ENCODE results near the gene ENOX1. TPM values are rescaled to one million over a fixed set of nuclear protein-coding genes. Genes with fewer than 3 reads are reported as not detected.
A peak's percentile ranks its signal among the peaks of the same experiment; 100 is the strongest.

ENOX1 gene
- polyA plus RNA-seq, 1 donor (not counting 4 experiments of a cell fraction or from before 2014, with no cell fraction given), result 1.1 TPM

DNA sequence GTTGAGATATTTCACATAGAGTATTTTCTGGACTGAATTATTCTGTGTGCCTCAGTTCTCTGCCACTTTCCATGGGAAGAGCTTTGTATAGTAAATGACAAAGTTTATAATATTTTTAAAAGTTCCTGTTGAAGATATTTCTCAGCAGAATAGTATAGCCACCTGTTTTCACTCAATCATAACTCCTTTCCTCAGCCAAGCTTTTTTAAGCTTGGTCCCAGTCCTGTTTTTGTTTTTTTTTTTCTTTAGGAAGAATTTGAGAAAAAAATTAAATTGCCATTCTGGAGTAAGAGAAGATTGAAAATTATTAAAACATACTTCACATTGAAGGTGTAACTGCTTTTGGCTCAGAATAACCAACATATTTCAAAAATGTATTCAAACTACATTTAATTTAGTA is 55.5 kb downstream of the ENOX1 start:
- H3K4me2 ChIP-seq (ENCODE audit: control insufficient read depth, extremely low read depth, insufficient read depth, low read depth, low read length), result no peak overlapping the region
- H3K4me3 ChIP-seq (ENCODE audit: control insufficient read depth in 2 of 3, extremely low read depth in 1 of 3, insufficient read depth in 2 of 3, low read depth in 1 of 3, low read length in 3 of 3), result no peak overlapping the region
- FAIRE-seq (no peak), DNase-seq (ENCODE audit: low read depth, low spot score) (no peak)
- no peaks in the 10 kb centered on the region for H3K79me2 ChIP-seq (ENCODE audit: control insufficient read depth, insufficient read depth, low read length)
- H4K20me1 ChIP-seq (ENCODE audit: control insufficient read depth, extremely low read depth, insufficient read depth, low read length), result no peaks in the 10 kb centered on the region
- dilution Hi-C loops (cut with MboI; ENCODE audit: extremely low pct_ligation_motif_present, low sequenced_read_pairs), result no loop called here
- H2AFZ ChIP-seq (ENCODE audit: control insufficient read depth, low read length), result no peak overlapping the region
- no peaks in the 10 kb centered on the region for H3K36me3 ChIP-seq (ENCODE audit: control insufficient read depth in 2 of 2, extremely low read depth in 1 of 2, insufficient read depth in 2 of 2, low read length in 2 of 2)
- H3K9me3 ChIP-seq (ENCODE audit: control insufficient read depth, low read depth, low read length), result no peaks in the 10 kb centered on the region
- no peaks in the 10 kb centered on the region for H3K27me3 ChIP-seq (ENCODE audit: control insufficient read depth, extremely low read depth, insufficient read depth, low read length)
- no peak overlapping the region for H3K27ac ChIP-seq (ENCODE audit: control insufficient read depth, insufficient read depth, low read length)
- TF ChIP-seq CTCF (optimal IDR thresholded peaks at IDR 0.05 in 1 of 3, IDR thresholded peaks at IDR 0.05 in 1 of 3, conservative IDR thresholded peaks at IDR 0.05 in 1 of 3; ENCODE audit: extremely low read depth in 1 of 3, insufficient read depth in 2 of 3, low read length in 3 of 3) (no peak), EZH2 (IDR thresholded peaks at IDR 0.05; ENCODE audit: low read length) (no peak)
- H3K4me1 ChIP-seq (ENCODE audit: control insufficient read depth, extremely low read depth, insufficient read depth, low read length), result peaks cover 13% of the 10 kb centered on the region
- H3K9me1 ChIP-seq (ENCODE audit: control insufficient read depth, extremely low read depth, insufficient read depth, low read length), result peaks cover 2% of the 10 kb centered on the region
- H3K9ac ChIP-seq (ENCODE audit: control insufficient read depth, extremely low read depth, insufficient read depth, low read length), result no peak overlapping the region

DNA sequence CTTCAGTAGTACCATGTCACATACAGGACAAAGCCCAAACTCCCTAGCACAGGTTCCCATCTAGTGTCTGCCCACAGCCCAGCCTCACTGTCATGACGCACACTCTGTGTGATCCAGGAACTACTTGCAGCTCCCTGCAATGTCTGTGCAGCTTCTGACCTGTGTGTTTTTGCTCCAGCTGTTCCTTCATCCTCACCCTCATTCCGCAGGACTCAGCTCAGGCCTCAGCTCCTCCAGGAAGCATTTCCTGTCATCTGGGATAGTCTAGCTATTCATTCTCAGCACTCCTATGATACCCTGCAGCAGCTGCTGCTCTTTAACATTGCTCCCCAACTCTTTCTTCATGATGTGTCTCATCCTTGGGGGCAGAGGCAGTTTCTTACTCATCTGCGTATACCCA is 56.1 kb downstream of the ENOX1 start:
- no peaks in the 10 kb centered on the region for H3K9me3 ChIP-seq (ENCODE audit: control insufficient read depth, low read depth, low read length)
- FAIRE-seq, result peak; percentile 70
- H3K4me2 ChIP-seq (ENCODE audit: control insufficient read depth, extremely low read depth, insufficient read depth, low read depth, low read length), result peak overlapping the region; percentile 37
- H3K9ac ChIP-seq (ENCODE audit: control insufficient read depth, extremely low read depth, insufficient read depth, low read length), result no peak overlapping the region
- no peak overlapping the region for H3K4me3 ChIP-seq (ENCODE audit: control insufficient read depth in 2 of 3, extremely low read depth in 1 of 3, insufficient read depth in 2 of 3, low read depth in 1 of 3, low read length in 3 of 3)
- DNase-seq (ENCODE audit: low read depth, low spot score), result no peak
- no peaks in the 10 kb centered on the region for H3K27me3 ChIP-seq (ENCODE audit: control insufficient read depth, extremely low read depth, insufficient read depth, low read length)
- H4K20me1 ChIP-seq (ENCODE audit: control insufficient read depth, extremely low read depth, insufficient read depth, low read length), result no peaks in the 10 kb centered on the region
- TF ChIP-seq EZH2 (IDR thresholded peaks at IDR 0.05; ENCODE audit: low read length) (no peak), CTCF (optimal IDR thresholded peaks at IDR 0.05 in 1 of 3, IDR thresholded peaks at IDR 0.05 in 1 of 3, conservative IDR thresholded peaks at IDR 0.05 in 1 of 3; ENCODE audit: extremely low read depth in 1 of 3, insufficient read depth in 2 of 3, low read length in 3 of 3) (peak in 1 of 3 experiments; percentile 21)
- peaks cover 2% of the 10 kb centered on the region for H3K9me1 ChIP-seq (ENCODE audit: control insufficient read depth, extremely low read depth, insufficient read depth, low read length)
- H3K79me2 ChIP-seq (ENCODE audit: control insufficient read depth, insufficient read depth, low read length), result no peaks in the 10 kb centered on the region
- peaks cover 13% of the 10 kb centered on the region for H3K4me1 ChIP-seq (ENCODE audit: control insufficient read depth, extremely low read depth, insufficient read depth, low read length)
- peak overlapping the region; percentile 60 for H2AFZ ChIP-seq (ENCODE audit: control insufficient read depth, low read length)
- dilution Hi-C loops (cut with MboI; ENCODE audit: extremely low pct_ligation_motif_present, low sequenced_read_pairs), result no loop called here
- no peak overlapping the region for H3K27ac ChIP-seq (ENCODE audit: control insufficient read depth, insufficient read depth, low read length)
- no peaks in the 10 kb centered on the region for H3K36me3 ChIP-seq (ENCODE audit: control insufficient read depth in 2 of 2, extremely low read depth in 1 of 2, insufficient read depth in 2 of 2, low read length in 2 of 2)

All from keratinocyte (primary cell).